OCI-LY1 (cell line): ENCODE results near the gene RARG.

Experiments used
- H2AFZ ChIP-seq: fragments of 200-600 bp; sonication (generic), shearing (Covaris generic); 2 replicates; pipeline ENCODE4 v1.6.0; 2014; ENCODE audit warnings: antibody characterized with exemption, mild to moderate bottlenecking, low read length
- H3F3A ChIP-seq: fragments of 200-600 bp; sonication (generic), shearing (Covaris generic); 2 replicates; pipeline ENCODE4 v1.6.0; 2014; ENCODE audit warnings: mild to moderate bottlenecking, antibody characterized with exemption, low read length, moderate library complexity; ENCODE audit not compliant: insufficient read depth
- H3K27ac ChIP-seq: fragments of 200-600 bp; sonication (generic); 2 replicates; pipeline ENCODE4 v1.5.1; 2014; ENCODE audit warnings: low read length, mixed run types, mild to moderate bottlenecking, low read depth; ENCODE audit not compliant: poor library complexity, severe bottlenecking
- H3K27me3 ChIP-seq: fragments of 200-600 bp; sonication (generic); 2 replicates; pipeline ENCODE4 v1.6.0; 2014; ENCODE audit warnings: antibody characterized with exemption, mild to moderate bottlenecking, low read length, moderate library complexity; ENCODE audit not compliant: insufficient read depth
- H3K36me3 ChIP-seq: fragments of 200-600 bp; sonication (generic); 2 replicates; pipeline ENCODE4 v1.6.1; 2014; ENCODE audit warnings: mild to moderate bottlenecking, antibody characterized with exemption, low read length, moderate library complexity, mixed read lengths; ENCODE audit not compliant: insufficient read depth
- H3K4me1 ChIP-seq: fragments of 200-600 bp; sonication (generic); 2 replicates; pipeline ENCODE4 v1.5.1; 2014; ENCODE audit warnings: mild to moderate bottlenecking, low read length, moderate library complexity; ENCODE audit not compliant: insufficient read depth, severe bottlenecking
- H3K4me2 ChIP-seq: fragments of 200-600 bp; sonication (generic), shearing (Covaris generic); 2 replicates; pipeline ENCODE4 v1.6.1; 2014; ENCODE audit warnings: low read length
- H3K4me3 ChIP-seq: fragments of 200-600 bp; sonication (generic); 2 replicates; pipeline ENCODE4 v1.5.1; 2014; ENCODE audit warnings: low read length, low read depth, mild to moderate bottlenecking, mixed read lengths; ENCODE audit not compliant: poor library complexity, severe bottlenecking
- H3K79me2 ChIP-seq: fragments of 200-600 bp; shearing (Covaris generic); 2 replicates; pipeline ENCODE4 v1.6.1; 2016; ENCODE audit warnings: mixed run types, low read length, mixed read lengths; ENCODE audit not compliant: insufficient read depth
- H3K9ac ChIP-seq: fragments of 200-600 bp; sonication (generic), shearing (Covaris generic); 2 replicates; pipeline ENCODE4 v1.6.1; 2014; ENCODE audit warnings: mild to moderate bottlenecking, low read length, mixed read lengths
- H3K9me2 ChIP-seq: fragments of 200-600 bp; sonication (generic), shearing (Covaris generic); 2 replicates; pipeline ENCODE4 v1.6.1; 2014; ENCODE audit warnings: low read depth, mild to moderate bottlenecking, low read length, mixed read lengths
- H3K9me3 ChIP-seq: fragments of 200-600 bp; shearing (Covaris generic); 2 replicates; pipeline ENCODE4 v1.6.1; 2014; ENCODE audit warnings: low read length, mixed read lengths
- H4K20me1 ChIP-seq: fragments of 200-600 bp; sonication (generic), shearing (Covaris generic); 2 replicates; pipeline ENCODE4 v1.6.0; 2016; ENCODE audit warnings: mild to moderate bottlenecking, low read length; ENCODE audit not compliant: insufficient read depth
- EZH2 ChIP-seq: fragments of 200-600 bp; sonication (generic), shearing (Covaris generic); IDR thresholded peaks from 2 replicates; pipeline ENCODE4 v1.8.0; 2017; ENCODE audit warnings: borderline replicate concordance, mixed run types, mild to moderate bottlenecking, antibody characterized with exemption, low read length, moderate library complexity, mixed read lengths
- TF ChIP-seq, protein P1 (sequence below): fragments of 200-600 bp; sonication (generic), shearing (Covaris generic); IDR thresholded peaks from 2 replicates; pipeline ENCODE4 v1.5.1; 2017; ENCODE audit warnings: mild to moderate bottlenecking, antibody characterized with exemption, low read length, moderate library complexity, mixed read lengths

RARG gene

DNA sequence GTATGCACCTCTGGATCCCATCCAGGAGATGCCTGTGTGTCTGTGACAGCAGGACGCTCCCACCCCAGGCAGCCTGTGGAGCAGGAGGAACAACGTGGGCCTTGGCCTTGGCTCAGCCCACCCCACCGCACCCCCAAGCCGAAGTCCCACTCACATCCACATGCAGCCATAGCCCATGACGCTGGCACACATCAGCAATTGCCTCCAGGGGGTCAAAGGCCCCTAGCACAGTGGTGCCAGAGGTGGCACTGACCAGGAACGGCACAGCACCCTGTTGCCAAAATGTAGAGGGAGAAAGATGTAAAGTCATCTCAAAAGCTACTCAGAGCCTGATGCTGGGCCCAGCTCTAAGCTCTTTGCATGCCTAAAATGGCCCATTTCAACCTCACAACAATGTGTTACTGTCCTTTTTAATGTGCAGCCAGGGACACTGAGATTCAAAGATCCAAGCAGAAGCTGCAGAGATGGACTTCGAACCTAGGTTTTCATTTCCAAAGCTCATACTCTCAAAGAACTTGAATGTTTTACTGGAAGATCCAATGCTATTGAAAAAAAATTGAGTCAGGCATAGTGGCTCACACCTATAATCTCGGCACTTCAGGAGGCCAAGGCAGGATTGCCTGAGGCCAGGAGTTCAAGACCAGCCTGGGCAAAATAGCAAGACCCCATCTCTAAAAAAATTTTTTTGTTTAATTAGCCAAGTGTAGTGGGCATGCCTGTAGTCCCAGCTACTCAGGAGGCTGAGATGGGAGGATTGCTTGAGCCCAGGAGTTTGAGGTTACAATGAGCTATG, 70.7 kb downstream of the RARG start:
- Histone ChIP-seq H3F3A (no peaks in the 10 kb centered on the region), H3K9me3 (no peaks in the 10 kb centered on the region), H3K9ac (no peak overlapping the region), H4K20me1 (no peaks in the 10 kb centered on the region), H3K27me3 (no peaks in the 10 kb centered on the region), H3K9me2 (no peaks in the 10 kb centered on the region), H3K79me2 (no peaks in the 10 kb centered on the region), H3K4me1 (peaks cover 9% of the 10 kb centered on the region), H3K4me3 (no peak overlapping the region), H3K36me3 (no peaks in the 10 kb centered on the region; the same call in 1 of the 2 replicates), H3K27ac (no peak overlapping the region), H2AFZ (no peak overlapping the region), H3K4me2 (no peak overlapping the region)
- no peak for TF ChIP-seq EZH2
- TF ChIP-seq, protein P1, sequence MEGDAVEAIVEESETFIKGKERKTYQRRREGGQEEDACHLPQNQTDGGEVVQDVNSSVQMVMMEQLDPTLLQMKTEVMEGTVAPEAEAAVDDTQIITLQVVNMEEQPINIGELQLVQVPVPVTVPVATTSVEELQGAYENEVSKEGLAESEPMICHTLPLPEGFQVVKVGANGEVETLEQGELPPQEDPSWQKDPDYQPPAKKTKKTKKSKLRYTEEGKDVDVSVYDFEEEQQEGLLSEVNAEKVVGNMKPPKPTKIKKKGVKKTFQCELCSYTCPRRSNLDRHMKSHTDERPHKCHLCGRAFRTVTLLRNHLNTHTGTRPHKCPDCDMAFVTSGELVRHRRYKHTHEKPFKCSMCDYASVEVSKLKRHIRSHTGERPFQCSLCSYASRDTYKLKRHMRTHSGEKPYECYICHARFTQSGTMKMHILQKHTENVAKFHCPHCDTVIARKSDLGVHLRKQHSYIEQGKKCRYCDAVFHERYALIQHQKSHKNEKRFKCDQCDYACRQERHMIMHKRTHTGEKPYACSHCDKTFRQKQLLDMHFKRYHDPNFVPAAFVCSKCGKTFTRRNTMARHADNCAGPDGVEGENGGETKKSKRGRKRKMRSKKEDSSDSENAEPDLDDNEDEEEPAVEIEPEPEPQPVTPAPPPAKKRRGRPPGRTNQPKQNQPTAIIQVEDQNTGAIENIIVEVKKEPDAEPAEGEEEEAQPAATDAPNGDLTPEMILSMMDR: no peak

DNA sequence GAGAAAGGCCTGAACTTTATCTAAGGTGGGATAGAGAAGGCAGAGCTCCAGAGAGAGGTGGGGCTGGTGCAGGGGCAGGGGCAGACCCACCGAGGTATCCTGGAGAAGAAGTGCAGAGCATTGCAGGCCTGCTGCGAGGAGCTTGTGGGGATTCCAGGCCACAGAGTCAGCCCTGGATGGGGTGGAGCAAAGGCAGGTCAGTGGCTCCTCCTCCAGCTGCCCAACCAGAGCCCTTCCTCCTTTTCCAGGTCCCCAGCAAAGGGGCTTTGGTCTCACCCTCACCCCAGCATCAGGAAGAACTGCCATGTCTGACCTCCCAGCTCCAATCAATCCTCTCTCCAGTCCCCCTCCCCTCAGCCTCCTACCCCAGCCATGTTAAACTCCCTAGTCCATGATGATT, 71.3 kb downstream of the RARG start:
- TF ChIP-seq, protein P1: no peak

More for the DNA sequence above, 71.3 kb downstream of the RARG start:
- no peak overlapping the region for H3K4me3 ChIP-seq
- H3K9me3 ChIP-seq: no peaks in the 10 kb centered on the region
- no peak overlapping the region for H3K27ac ChIP-seq
- no peaks in the 10 kb centered on the region for H3F3A ChIP-seq
- H3K27me3 ChIP-seq: no peaks in the 10 kb centered on the region
- no peaks in the 10 kb centered on the region for H3K9me2 ChIP-seq
- no peaks in the 10 kb centered on the region for H4K20me1 ChIP-seq
- no peaks in the 10 kb centered on the region; the same call in 1 of the 2 replicates for H3K36me3 ChIP-seq
- H2AFZ ChIP-seq: no peak overlapping the region
- H3K9ac ChIP-seq: no peak overlapping the region
- no peaks in the 10 kb centered on the region for H3K79me2 ChIP-seq
- no peak overlapping the region for H3K4me2 ChIP-seq
- peaks cover 9% of the 10 kb centered on the region for H3K4me1 ChIP-seq
